ENCODE results near the gene MAFG. TPM values are rescaled to one million over a fixed set of nuclear protein-coding genes. Genes with fewer than 3 reads are reported as not detected.

Gene MAFG
- total and polyA plus RNA-seq, 2 experiments from 2014 or later, result 17.2 to 33.4 TPM

DNA sequence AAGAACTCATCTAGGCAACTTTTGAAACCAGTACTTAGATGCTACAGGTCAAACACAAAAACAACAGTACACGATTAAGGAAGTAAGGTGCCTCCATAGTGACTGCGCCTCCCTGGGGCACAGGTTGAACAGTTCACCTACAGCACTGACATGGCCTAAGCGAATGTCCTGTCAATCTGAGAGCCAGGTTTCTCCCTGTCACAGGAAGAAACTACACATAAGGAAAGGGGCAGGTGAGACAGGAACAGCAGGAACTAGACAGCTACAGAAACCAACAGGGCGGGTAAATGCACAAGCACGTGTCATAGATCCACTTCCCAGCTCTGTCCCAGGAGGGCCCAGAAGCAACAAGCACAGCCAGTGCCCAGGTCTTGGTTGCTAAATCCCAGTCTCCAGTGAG, 48.4 kb downstream of the MAFG start:
- peak overlapping the region; percentile 23; the same call in 1 of the 3 replicates for H3K4me3 Mint-ChIP-seq
- Histone ChIP-seq H3F3A (replicated peaks; ENCODE audit: low read depth) (no peaks in the 10 kb centered on the region), H2AFZ (no peak overlapping the region), H3K9me2 (ENCODE audit: insufficient read depth) (no peaks in the 10 kb centered on the region), H3K36me3 (ENCODE audit: insufficient read depth) (peaks cover 9% of the 10 kb centered on the region; the same call in 1 of the 2 replicates), H3K27ac (ENCODE audit: low read depth) (0 out of 2 replicates have a peak overlapping the region, but pooled peaks have one; percentile 32), H3K4me2 (no peak overlapping the region), H3K4me1 (ENCODE audit: insufficient read depth) (no peaks in the 10 kb centered on the region), H3K4me3 (no peak overlapping the region), H3K27me3 (ENCODE audit: insufficient read depth) (no peaks in the 10 kb centered on the region), H4K20me1 (replicated peaks; ENCODE audit: insufficient read depth) (peaks cover 4% of the 10 kb centered on the region), H3K79me2 (replicated peaks; ENCODE audit: insufficient read depth) (no peaks in the 10 kb centered on the region)
- no peaks in the 10 kb centered on the region for H3K9me3 Mint-ChIP-seq
- no peak for ATAC-seq
- no peak for DNase-seq (ENCODE audit: low spot score)
- no peak overlapping the region for H3K27ac Mint-ChIP-seq
- H3K4me1 Mint-ChIP-seq, result no peaks in the 10 kb centered on the region
- H3K36me3 Mint-ChIP-seq (ENCODE audit: low read depth), result peaks cover 55% of the 10 kb centered on the region
- TF ChIP-seq, protein P1, sequence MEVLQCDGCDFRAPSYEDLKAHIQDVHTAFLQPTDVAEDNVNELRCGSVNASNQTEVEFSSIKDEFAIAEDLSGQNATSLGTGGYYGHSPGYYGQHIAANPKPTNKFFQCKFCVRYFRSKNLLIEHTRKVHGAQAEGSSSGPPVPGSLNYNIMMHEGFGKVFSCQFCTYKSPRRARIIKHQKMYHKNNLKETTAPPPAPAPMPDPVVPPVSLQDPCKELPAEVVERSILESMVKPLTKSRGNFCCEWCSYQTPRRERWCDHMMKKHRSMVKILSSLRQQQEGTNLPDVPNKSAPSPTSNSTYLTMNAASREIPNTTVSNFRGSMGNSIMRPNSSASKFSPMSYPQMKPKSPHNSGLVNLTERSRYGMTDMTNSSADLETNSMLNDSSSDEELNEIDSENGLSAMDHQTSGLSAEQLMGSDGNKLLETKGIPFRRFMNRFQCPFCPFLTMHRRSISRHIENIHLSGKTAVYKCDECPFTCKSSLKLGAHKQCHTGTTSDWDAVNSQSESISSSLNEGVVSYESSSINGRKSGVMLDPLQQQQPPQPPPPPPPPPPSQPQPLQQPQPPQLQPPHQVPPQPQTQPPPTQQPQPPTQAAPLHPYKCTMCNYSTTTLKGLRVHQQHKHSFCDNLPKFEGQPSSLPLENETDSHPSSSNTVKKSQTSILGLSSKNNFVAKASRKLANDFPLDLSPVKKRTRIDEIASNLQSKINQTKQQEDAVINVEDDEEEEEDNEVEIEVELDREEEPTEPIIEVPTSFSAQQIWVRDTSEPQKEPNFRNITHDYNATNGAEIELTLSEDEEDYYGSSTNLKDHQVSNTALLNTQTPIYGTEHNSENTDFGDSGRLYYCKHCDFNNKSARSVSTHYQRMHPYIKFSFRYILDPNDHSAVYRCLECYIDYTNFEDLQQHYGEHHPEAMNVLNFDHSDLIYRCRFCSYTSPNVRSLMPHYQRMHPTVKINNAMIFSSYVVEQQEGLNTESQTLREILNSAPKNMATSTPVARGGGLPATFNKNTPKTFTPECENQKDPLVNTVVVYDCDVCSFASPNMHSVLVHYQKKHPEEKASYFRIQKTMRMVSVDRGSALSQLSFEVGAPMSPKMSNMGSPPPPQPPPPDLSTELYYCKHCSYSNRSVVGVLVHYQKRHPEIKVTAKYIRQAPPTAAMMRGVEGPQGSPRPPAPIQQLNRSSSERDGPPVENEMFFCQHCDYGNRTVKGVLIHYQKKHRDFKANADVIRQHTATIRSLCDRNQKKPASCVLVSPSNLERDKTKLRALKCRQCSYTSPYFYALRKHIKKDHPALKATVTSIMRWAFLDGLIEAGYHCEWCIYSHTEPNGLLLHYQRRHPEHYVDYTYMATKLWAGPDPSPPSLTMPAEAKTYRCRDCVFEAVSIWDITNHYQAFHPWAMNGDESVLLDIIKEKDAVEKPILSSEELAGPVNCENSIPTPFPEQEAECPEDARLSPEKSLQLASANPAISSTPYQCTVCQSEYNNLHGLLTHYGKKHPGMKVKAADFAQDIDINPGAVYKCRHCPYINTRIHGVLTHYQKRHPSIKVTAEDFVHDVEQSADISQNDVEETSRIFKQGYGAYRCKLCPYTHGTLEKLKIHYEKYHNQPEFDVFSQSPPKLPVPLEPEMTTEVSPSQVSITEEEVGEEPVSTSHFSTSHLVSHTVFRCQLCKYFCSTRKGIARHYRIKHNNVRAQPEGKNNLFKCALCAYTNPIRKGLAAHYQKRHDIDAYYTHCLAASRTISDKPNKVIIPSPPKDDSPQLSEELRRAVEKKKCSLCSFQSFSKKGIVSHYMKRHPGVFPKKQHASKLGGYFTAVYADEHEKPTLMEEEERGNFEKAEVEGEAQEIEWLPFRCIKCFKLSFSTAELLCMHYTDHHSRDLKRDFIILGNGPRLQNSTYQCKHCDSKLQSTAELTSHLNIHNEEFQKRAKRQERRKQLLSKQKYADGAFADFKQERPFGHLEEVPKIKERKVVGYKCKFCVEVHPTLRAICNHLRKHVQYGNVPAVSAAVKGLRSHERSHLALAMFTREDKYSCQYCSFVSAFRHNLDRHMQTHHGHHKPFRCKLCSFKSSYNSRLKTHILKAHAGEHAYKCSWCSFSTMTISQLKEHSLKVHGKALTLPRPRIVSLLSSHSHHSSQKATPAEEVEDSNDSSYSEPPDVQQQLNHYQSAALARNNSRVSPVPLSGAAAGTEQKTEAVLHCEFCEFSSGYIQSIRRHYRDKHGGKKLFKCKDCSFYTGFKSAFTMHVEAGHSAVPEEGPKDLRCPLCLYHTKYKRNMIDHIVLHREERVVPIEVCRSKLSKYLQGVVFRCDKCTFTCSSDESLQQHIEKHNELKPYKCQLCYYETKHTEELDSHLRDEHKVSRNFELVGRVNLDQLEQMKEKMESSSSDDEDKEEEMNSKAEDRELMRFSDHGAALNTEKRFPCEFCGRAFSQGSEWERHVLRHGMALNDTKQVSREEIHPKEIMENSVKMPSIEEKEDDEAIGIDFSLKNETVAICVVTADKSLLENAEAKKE (CRISPR knock-in tag; IDR thresholded peaks at IDR 0.05), result no peak
- TF ChIP-seq, protein P2, sequence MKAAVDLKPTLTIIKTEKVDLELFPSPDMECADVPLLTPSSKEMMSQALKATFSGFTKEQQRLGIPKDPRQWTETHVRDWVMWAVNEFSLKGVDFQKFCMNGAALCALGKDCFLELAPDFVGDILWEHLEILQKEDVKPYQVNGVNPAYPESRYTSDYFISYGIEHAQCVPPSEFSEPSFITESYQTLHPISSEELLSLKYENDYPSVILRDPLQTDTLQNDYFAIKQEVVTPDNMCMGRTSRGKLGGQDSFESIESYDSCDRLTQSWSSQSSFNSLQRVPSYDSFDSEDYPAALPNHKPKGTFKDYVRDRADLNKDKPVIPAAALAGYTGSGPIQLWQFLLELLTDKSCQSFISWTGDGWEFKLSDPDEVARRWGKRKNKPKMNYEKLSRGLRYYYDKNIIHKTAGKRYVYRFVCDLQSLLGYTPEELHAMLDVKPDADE (IDR thresholded peaks at IDR 0.05), result no peak
- no peak for TF ChIP-seq ZNF114 (CRISPR knock-in tag; IDR thresholded peaks at IDR 0.05)
- TF ChIP-seq, protein P3, sequence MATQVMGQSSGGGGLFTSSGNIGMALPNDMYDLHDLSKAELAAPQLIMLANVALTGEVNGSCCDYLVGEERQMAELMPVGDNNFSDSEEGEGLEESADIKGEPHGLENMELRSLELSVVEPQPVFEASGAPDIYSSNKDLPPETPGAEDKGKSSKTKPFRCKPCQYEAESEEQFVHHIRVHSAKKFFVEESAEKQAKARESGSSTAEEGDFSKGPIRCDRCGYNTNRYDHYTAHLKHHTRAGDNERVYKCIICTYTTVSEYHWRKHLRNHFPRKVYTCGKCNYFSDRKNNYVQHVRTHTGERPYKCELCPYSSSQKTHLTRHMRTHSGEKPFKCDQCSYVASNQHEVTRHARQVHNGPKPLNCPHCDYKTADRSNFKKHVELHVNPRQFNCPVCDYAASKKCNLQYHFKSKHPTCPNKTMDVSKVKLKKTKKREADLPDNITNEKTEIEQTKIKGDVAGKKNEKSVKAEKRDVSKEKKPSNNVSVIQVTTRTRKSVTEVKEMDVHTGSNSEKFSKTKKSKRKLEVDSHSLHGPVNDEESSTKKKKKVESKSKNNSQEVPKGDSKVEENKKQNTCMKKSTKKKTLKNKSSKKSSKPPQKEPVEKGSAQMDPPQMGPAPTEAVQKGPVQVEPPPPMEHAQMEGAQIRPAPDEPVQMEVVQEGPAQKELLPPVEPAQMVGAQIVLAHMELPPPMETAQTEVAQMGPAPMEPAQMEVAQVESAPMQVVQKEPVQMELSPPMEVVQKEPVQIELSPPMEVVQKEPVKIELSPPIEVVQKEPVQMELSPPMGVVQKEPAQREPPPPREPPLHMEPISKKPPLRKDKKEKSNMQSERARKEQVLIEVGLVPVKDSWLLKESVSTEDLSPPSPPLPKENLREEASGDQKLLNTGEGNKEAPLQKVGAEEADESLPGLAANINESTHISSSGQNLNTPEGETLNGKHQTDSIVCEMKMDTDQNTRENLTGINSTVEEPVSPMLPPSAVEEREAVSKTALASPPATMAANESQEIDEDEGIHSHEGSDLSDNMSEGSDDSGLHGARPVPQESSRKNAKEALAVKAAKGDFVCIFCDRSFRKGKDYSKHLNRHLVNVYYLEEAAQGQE (IDR thresholded peaks at IDR 0.05; ENCODE audit: unreplicated experiment), result no peak
- peaks cover 13% of the 10 kb centered on the region for H3K27me3 Mint-ChIP-seq (ENCODE audit: insufficient read depth, low read depth, poor library complexity)
